GM12892 (cell line): ENCODE measurements around the gene PRR27.

Experiments
- POLR2A ChIP-seq: IDR thresholded peaks from 2 replicates; pipeline ENCODE4 v1.6.1; 2011; ENCODE audit warnings: low read depth, low read length, control low read depth
- POLR2AphosphoS5 ChIP-seq: IDR thresholded peaks from 2 replicates; pipeline ENCODE4 v1.6.1; 2011; ENCODE audit warnings: low read depth, low read length, control low read depth

- TF ChIP-seq POLR2A (no peak), POLR2AphosphoS5 (no peak)
Observed at GRCh38 chr4:70153937-70154336, at the start of gene PRR27.
